ENCODE results near the gene NRP2.

DNA sequence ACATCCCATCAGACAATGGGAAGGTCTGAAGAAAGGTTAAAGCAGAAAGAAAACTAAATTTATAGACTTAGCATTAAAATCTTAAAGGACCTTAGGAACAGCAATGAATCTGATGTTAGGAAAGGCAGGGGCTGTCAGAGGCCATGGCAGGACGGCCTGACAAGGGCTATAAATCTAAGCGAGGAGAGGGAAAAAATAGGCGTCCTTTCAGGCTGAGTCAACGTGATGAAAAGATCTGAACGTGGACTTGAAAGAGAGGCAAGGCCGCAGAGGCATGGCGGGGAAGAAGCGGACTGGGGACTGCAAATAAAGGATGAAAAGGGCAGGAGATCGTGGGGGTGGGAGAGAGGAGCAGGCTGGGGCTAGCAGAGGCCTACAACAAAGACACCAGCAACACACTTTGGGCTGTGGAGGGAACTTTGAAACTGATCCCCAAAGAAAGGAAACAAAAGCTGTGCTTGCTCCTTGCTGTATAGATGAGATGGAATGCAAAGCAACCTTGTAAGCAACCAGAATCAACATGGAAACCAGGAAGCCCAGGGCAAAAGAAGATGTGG lies 145.6 kb downstream of the NRP2 start:
- TF ChIP-seq ZFP30 (CRISPR knock-in tag; IDR thresholded peaks at IDR 0.05) (no peak), PATZ1 (CRISPR knock-in tag; IDR thresholded peaks at IDR 0.05; ENCODE audit: borderline replicate concordance) (no peak), ESRRG (CRISPR knock-in tag; IDR thresholded peaks at IDR 0.05) (no peak), RARB (CRISPR knock-in tag; IDR thresholded peaks at IDR 0.05) (no peak), BACH2 (CRISPR knock-in tag; IDR thresholded peaks at IDR 0.05; ENCODE audit: borderline replicate concordance) (no peak), POU6F1 (CRISPR knock-in tag; IDR thresholded peaks at IDR 0.05; ENCODE audit: borderline replicate concordance, low read depth) (no peak), CSDC2 (CRISPR knock-in tag; IDR thresholded peaks at IDR 0.05) (no peak), ZNF70 (CRISPR knock-in tag; IDR thresholded peaks at IDR 0.05) (no peak), GLIS3 (CRISPR knock-in tag; IDR thresholded peaks at IDR 0.05) (no peak), PPARA (CRISPR knock-in tag; IDR thresholded peaks at IDR 0.05; ENCODE audit: borderline replicate concordance) (no peak)
- TF ChIP-seq, protein P1, sequence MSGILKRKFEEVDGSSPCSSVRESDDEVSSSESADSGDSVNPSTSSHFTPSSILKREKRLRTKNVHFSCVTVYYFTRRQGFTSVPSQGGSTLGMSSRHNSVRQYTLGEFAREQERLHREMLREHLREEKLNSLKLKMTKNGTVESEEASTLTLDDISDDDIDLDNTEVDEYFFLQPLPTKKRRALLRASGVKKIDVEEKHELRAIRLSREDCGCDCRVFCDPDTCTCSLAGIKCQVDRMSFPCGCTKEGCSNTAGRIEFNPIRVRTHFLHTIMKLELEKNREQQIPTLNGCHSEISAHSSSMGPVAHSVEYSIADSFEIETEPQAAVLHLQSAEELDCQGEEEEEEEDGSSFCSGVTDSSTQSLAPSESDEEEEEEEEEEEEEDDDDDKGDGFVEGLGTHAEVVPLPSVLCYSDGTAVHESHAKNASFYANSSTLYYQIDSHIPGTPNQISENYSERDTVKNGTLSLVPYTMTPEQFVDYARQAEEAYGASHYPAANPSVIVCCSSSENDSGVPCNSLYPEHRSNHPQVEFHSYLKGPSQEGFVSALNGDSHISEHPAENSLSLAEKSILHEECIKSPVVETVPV (CRISPR knock-in tag; IDR thresholded peaks at IDR 0.05), result no peak
- TF ChIP-seq, protein P2, sequence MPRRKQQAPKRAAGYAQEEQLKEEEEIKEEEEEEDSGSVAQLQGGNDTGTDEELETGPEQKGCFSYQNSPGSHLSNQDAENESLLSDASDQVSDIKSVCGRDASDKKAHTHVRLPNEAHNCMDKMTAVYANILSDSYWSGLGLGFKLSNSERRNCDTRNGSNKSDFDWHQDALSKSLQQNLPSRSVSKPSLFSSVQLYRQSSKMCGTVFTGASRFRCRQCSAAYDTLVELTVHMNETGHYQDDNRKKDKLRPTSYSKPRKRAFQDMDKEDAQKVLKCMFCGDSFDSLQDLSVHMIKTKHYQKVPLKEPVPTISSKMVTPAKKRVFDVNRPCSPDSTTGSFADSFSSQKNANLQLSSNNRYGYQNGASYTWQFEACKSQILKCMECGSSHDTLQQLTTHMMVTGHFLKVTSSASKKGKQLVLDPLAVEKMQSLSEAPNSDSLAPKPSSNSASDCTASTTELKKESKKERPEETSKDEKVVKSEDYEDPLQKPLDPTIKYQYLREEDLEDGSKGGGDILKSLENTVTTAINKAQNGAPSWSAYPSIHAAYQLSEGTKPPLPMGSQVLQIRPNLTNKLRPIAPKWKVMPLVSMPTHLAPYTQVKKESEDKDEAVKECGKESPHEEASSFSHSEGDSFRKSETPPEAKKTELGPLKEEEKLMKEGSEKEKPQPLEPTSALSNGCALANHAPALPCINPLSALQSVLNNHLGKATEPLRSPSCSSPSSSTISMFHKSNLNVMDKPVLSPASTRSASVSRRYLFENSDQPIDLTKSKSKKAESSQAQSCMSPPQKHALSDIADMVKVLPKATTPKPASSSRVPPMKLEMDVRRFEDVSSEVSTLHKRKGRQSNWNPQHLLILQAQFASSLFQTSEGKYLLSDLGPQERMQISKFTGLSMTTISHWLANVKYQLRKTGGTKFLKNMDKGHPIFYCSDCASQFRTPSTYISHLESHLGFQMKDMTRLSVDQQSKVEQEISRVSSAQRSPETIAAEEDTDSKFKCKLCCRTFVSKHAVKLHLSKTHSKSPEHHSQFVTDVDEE (CRISPR knock-in tag; IDR thresholded peaks at IDR 0.05), result no peak
